NOMO-1 treated with DMSO at 0.1 percent for 48 hours (cell line): Measurements from ENCODE around the gene LRRC25.

Experiments used
- DNase-seq: peaks from one replicate; lab custom pipeline; 2025; ENCODE audit not compliant: unreplicated experiment; lab: John Stamatoyannopoulos, UW

Gene LRRC25

GRCh38 chr19:18397242-18398202, at the start of gene LRRC25:
Gene LRRC25 (minus strand): TSS chr19:18397622. CDS start chr19:18396963, 659 bp downstream.
- peak; percentile 98 for DNase-seq

GRCh38 chr19:18446811-18447359, 49.5 kb upstream of the LRRC25 start:
- no peak for DNase-seq

GRCh38 chr19:18446145-18446810, 48.9 kb upstream of the LRRC25 start:
- DNase-seq: no peak

- no peak for DNase-seq
These were observed 48.0 kb upstream of the LRRC25 start for GRCh38 chr19:18445262-18445948.

GRCh38 chr19:18444513-18444912, 47.1 kb upstream of the LRRC25 start:
- DNase-seq: no peak

GRCh38 chr19:18443831-18444230, 46.4 kb upstream of the LRRC25 start:
- no peak for DNase-seq

GRCh38 chr19:18443406-18443805, 46.0 kb upstream of the LRRC25 start:
- DNase-seq: no peak

- DNase-seq: no peak
These were observed 45.5 kb upstream of the LRRC25 start for GRCh38 chr19:18442941-18443340.

- DNase-seq: no peak
These were observed 44.7 kb upstream of the LRRC25 start for GRCh38 chr19:18441804-18442788.

- no peak for DNase-seq
These were observed 43.7 kb upstream of the LRRC25 start for GRCh38 chr19:18440936-18441803.

- no peak for DNase-seq
These were observed 43.0 kb upstream of the LRRC25 start for GRCh38 chr19:18440415-18440877.

- DNase-seq: no peak
These were observed 42.5 kb upstream of the LRRC25 start for GRCh38 chr19:18439910-18440237.

GRCh38 chr19:18439025-18439909, 41.8 kb upstream of the LRRC25 start:
- peak; percentile 6 for DNase-seq

- no peak for DNase-seq
These were observed 41.1 kb upstream of the LRRC25 start for GRCh38 chr19:18438331-18439024.

GRCh38 chr19:18437491-18438330, 40.3 kb upstream of the LRRC25 start, which contains the start of gene ISYNA1:
Gene ISYNA1 (minus strand): TSS chr19:18438133. CDS start chr19:18437979, 154 bp downstream.
- DNase-seq: peak; percentile 8

- peak; percentile 54 for DNase-seq
These were observed 39.5 kb upstream of the LRRC25 start for GRCh38 chr19:18436671-18437490.
